ENCODE measurements around the gene CLDN2.

GRCh38 chrX:106931831-106932491, 11.8 kb downstream of the CLDN2 start:
- TF ChIP-seq HDAC6 (IDR thresholded peaks at IDR 0.05; ENCODE audit: unreplicated experiment) (no peak), POLR2AphosphoS5 (IDR thresholded peaks at IDR 0.05; ENCODE audit: low read length) (no peak), USF2 (IDR thresholded peaks at IDR 0.05; ENCODE audit: borderline replicate concordance, low read depth, low read length) (no peak), CTCF (IDR thresholded peaks at IDR 0.05 in 2 of 3, conservative IDR thresholded peaks at IDR 0.05 in 1 of 3; ENCODE audit: control insufficient read depth in 2 of 3, extremely low read depth in 1 of 3, insufficient read depth in 1 of 3, low read depth in 3 of 3, low read length in 3 of 3) (no peak), ATF2 (IDR thresholded peaks at IDR 0.05; ENCODE audit: low read length) (no peak), CEBPZ (IDR thresholded peaks at IDR 0.05; ENCODE audit: low read depth, low read length) (no peak)
